ENCODE measurements around the gene MCHR2.

DNA sequence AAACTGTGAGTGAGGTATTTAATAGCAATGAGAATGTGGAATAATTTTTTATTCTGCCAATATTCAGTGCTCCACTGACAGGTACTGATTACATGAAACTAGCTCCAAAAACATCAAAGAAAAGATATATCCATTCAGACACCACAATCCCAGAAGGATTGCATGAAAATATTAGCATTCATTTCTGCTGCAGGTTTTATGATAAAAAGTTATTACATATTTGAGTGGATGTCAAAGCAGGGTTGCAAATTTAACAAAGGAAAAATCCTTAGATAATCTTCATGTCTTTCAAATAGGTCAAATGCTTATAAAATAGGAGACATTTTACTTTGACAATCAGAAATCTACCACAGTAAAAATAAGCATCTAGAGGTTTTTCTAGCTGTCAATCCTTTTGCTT, 13.3 kb downstream of the MCHR2 start:
- TF ChIP-seq CTCF (IDR thresholded peaks at IDR 0.05; ENCODE audit: low read depth, low read length, poor library complexity, severe bottlenecking): no peak
- no peak for TF ChIP-seq EZH2phosphoT487 (IDR thresholded peaks at IDR 0.05; ENCODE audit: borderline replicate concordance, low read length)

All from DOHH2 (cell line).